ENCODE measurements around the gene C11orf21.

The C11orf21 gene

DNA sequence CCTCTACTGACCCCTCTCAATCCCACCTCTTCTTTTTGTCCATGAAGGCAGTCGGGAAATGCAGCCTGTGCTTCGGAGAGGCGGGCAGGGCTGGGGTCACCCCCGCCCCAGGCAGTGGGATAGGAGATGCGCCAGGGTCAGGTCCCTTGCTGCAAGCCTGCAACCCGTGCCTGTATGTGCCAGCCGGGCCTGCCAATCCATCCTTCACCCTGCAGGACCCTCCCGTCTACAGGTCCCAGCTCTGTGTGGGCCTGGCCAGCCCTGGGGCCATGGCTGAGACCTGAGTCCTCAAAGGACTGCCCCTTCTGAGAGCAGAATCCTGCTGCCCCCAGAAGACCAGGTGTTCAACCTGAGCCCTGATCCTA is 42.3 kb downstream of the C11orf21 start:
- DNase-seq (ENCODE audit: low read depth), result no peak

DNA sequence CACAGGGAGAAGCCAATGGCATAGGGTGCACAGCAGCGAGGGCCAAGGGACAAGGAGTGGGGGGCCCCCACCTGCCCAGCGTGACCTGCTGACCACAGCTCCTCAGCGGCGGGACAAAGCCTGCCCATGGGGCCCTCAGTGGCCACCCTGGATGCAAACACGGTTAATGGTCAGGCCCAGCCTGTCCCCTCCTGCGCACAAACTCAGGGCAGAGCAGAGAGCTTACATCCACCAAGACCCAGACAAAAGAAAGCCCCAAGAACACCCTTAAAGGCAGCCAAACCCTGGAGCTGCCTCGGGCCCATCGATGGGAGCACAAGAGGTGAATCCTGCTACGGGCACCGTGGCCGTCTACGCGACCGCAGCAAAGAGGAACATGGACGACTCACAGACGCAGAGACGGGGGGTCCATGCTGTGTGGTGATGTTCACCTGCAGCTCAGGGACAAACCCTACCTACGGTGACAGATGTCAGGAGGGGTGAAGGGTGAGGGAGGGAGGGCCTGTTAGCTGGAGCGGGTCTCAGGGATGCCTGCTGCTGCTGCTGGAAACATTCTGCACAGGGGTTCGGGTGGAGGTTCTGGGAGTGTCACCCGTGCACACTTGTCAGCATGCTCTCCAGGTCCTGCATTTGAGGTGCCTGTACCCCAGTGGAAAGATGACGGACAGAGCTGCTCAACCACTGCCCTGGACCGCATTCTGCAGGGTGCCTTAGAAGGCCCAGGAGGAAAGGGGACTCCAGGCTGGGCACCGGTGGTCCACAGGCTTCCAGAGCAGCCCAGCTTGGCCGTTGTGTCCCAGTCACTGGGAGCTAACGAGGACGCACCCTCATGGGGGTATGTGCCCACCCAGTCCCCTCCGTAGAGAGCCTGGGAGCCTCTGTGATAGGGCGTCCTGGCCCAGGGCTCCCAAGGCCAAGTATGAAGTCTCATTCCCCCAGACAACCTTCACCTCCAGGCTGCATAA is 42.9 kb downstream of the C11orf21 start:
- DNase-seq (ENCODE audit: low read depth), result no peak

DNA sequence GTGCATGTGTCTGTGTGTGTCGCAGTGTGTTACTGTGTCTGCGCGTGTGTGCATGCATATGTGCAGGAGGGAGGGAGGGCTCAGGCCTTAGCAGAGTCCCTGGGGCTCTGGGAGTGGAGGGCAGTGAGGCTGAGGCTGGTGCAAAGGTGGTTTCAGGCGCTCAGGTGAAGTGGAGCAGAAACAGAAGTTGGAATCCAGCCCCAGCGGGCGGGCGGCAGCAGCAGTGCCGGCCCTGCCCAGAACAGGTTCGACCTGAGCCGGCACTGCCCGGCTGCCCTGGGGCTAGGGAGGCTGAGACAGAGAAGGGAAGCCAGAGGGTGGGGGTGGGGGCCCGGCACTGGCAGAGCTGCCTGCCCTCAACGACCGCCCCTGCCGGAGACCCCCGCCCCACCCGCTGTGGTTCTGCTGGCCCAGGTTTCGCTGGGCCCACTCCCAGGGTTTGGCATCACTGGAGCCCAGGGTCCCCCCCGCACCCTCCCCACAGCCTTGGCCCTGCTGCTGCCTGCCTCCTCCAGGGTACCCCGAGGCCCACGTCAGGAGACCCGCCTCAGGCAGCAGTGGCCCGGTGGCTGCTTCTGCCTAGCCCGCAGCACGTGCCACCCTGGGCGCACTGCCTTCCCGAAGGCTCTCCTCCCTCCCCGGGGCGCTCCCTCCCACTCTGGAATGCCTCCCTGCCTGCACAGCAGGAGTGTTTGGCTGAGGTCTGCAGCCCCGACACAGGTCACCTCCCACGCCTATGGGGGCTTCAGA is 44.6 kb downstream of the C11orf21 start:
- no peak for DNase-seq (ENCODE audit: low read depth)

DNA sequence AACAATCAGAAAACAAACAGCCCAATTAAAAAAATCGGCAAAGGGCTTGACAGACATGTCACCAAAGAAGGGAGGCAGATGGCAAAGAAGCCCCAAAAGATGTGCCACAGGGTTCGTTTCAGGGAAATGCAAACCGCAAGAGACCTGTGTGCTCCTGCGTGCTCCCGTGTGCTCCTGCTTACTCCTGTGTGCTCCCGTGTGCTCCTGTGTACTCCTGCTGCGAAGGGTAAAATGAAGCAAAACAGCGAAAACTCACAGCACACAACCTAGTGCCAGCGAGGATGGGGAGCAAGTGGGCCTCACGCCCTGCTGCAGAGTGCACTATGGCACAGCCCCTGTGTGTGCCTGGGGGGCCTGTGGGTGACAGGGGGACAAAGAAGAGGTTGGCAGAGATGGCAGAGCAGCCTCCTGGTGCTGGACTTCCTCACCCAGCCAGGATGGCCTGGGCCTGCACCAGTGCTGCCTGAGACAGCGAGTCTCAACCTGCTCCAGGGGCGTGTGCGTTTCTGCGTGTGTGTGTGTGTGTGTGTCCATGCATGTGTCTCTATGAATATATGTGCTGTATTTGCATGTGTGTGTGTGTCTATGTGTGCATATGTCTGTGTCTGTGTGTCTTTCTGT is 45.3 kb downstream of the C11orf21 start:
- no peak for DNase-seq (ENCODE audit: low read depth)

DNA sequence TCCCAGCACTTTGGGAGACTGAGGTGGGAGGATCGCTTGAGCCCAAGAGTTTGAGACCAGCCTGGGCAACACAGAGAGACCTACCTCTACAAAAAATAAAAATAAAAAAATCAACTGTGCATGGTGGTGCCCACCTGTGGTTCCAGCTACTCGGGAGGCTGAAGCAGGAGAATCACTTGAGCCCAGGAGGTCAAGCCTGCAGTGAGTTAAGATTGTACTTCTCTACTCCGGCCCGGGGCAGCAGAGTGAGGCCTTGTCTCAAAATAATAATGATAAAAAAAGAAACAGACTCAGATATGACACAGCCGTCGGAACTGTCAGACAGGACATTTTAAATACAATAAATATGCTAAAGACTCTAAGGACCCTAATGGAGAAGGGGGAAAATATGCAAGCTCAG is 49.7 kb downstream of the C11orf21 start:
- no peak for DNase-seq (ENCODE audit: low read depth)

DNA sequence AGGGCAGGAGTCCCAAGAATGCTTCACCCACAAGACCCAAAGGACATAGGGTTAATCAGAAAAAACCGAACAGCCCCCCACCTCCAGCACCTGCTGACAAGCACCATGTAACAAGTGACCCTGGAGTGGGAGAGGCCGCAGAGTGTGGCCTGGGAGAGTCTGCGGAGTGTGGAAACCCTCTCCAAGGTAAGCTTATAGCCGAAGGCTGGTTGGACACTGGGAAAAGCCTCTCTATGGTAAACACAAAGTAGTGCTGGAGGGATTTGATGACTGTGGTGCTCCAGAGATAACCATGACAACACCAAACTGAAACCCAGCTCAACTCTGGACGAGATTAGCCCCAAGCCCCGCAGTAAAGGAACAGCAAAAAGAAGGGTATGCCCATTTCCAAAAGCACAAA is 50.6 kb downstream of the C11orf21 start:
- no peak for DNase-seq (ENCODE audit: low read depth)

DNA sequence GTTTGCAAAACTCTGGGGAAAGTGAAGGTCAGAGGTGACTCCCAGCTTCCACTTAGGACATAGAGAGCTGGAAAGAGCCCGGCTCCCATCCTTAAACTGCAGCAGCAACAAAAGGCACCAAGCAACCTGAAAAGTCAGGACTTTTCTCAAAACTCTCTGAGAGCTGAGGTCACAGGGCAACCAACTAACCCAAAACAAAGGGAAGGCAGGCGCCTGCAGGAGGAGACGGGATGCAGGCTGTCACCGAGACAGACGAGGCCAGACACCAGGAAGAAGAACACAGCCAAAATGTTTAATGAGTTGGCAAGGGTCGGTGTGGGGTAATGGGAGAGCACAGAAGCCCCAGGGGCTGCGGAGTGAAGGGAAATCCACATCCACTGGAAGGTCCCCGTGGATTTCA is 51.2 kb downstream of the C11orf21 start:
- DNase-seq (ENCODE audit: low read depth), result no peak

DNA sequence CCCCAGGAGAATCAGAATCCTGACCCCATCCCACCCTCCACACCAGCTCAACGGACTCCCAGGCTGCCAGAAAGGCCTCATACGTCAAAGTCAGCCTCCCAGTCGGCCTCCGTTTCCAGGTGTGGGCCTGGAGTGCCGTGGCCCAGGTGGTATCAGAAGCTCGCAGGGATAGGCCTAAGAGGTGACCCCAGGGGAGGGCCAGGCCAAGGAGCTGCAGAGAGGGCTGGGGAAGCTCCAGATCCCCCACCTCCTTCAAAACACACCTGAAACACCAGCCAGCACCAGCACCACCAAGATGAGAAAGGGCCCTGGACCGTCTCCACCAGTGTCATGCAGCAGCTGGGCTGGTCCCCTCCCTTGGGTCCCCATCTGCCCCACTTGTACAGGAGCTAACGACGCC is 51.7 kb downstream of the C11orf21 start:
- no peak for DNase-seq (ENCODE audit: low read depth)

DNA sequence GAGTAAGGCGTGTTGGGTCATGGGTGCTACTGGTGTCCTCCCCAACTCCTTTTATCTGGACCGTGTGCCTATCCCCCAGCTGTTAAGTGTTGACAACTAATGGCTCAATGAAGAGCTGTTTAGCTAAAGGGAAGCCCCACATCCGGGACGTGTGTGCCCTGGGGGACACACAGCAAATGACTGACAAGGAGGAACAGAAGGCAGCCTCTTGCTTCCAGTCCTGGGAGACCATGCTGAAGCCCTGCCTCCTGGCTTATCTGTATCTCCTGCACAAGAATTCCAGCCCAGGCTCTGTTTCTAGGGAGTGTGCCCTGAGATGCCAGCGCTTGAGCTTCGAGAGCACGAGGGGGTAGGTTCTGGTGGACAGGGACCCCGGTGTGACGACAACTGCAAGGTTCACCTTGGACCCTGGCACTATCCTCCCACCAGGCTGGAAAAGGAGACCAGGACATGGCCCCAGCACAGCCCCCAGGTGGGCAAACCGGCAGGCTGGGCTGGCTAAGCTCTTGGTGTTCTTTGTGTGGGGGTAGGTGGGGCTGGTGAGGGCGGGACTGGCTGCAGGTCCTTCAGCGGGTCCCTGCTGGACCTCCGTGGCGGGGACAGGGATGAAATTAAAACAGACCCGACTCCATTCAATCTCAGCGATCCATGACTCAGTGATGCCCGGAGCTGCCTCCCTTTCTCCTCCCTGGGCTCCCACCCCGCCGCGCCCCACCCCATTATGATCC is 52.4 kb downstream of the C11orf21 start:
- no peak for DNase-seq (ENCODE audit: low read depth)

DNA sequence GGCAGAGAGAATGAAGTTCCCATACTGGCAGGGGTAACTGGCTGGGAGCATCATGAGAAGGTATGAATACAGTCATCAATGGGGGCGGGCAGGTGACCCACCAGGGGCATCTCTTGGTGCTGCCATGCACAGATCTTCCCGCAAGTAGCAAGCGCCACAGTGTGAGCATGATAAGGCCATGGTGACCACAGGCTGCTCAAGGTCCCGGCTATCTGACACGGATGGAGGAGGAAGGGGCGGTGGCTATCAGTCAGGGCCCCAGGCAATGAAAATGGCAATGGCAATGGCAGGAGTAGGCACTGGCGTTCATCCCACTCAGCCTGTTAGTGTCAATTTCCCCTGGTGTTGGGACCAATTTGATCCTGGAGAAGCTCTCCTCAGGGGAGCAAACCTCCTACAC is 53.0 kb downstream of the C11orf21 start:
- no peak for DNase-seq (ENCODE audit: low read depth)

DNA sequence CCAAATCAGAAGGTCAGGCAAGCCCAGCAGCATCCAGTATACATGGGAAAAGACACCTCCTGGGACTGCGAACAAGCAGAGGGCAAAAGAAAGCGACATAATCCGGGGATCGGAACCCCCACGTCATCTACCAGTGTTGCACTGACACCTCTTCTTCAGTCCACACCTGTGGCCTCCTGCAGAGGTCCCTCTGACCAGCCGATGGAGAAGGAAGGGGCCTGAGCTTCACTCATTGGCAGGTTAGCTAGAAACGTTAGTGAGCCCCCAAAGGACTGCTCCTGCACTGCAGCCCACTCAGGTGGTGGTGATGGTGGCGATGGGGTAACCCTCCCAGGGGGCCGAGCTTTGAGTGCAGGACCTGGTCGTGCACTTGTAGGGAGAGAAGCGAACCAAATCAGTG is 53.5 kb downstream of the C11orf21 start:
- DNase-seq (ENCODE audit: low read depth), result no peak

DNA sequence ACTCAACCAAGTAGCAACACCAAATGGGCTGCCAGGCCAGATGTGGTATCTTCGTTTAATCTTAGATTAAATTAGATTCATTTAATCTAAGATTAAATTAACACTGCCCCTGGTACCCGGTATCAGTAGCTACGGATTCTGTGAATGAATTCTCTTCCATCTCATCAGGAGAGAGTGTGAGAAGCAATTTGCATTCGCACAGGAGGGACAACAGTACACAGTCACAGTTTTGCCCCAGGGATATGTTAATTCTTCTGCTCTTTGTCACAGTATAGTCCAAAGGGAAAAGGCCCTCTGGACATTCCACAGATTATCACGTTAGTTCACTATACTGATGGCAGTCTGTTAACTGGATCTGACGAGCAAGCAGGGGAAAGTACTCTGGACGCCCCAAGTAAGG is 54.2 kb downstream of the C11orf21 start:
- DNase-seq (ENCODE audit: low read depth), result no peak
